ENCODE data around the gene FBXW4. TPM values are rescaled to one million over a fixed set of nuclear protein-coding genes. Genes with fewer than 3 reads are reported as not detected.
A peak's percentile ranks its signal among the peaks of the same experiment; 100 is the strongest.

FBXW4 gene
- total and polyA plus RNA-seq, 9 of the 15 experiments (the other 6 are each of a cell fraction or from before 2014, with no cell fraction given) = 1.0 to 10.6 (median 5.4) TPM

DNA sequence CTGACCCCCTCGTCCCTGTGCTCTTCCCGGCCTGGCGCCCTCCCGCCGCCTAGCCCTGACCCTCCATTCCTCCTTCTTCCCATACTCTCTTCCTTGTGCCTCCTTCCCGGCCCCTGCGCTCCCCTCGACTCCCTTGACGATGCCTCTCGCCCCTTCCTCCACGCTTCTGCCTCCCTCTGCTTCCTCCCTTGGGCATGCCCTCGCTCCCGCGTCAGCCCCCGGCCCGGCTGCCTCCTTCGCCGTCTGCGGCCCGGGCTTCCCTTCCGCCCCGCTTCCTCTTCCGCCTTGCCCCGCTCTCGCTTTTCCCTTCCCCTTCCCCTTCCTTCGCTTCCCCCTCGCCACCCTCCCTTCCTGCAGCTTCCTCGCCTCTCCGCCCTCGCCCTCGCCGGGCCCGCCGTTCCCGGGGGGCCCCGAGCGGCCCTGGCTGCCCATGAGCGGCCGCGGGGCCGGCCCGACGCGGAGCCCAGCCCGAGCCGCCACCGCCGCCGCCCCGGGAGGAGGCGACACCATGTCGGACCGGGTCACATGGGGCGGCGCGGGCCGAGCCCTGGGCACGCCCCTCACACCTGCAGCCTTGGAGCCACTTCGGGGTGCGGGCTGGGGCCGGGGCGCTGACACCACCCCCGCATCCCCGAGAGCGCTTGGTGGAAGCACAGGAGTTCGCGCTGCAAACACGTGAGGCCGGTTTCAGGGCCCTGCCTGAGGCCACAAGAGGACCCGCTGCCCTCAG lies at the start of gene FBXW4 (continued):
- TF ChIP-seq SRF (CRISPR knock-in tag; IDR thresholded peaks at IDR 0.05) (no peak), CXXC5 (CRISPR knock-in tag; IDR thresholded peaks at IDR 0.05) (peak; percentile 70), CBX3 (IDR thresholded peaks at IDR 0.05; ENCODE audit: borderline replicate concordance in 1 of 2, low read length in 2 of 2) (peak in 1 of 2 experiments; percentile 33; a peak in 1 of 3 replicates), NBN (IDR thresholded peaks at IDR 0.05; ENCODE audit: low read depth) (no peak), LCOR (CRISPR knock-in tag; IDR thresholded peaks at IDR 0.05) (0 out of 2 replicates have a peak, but pooled peaks have one; percentile 54), RAD51 (IDR thresholded peaks at IDR 0.05; ENCODE audit: borderline replicate concordance, low read depth) (peak; percentile 58), POLR2A (conservative IDR thresholded peaks at IDR 0.05) (peak; percentile 69), HCFC1 (IDR thresholded peaks at IDR 0.05; ENCODE audit: low read depth, low read length) (no peak)
- TF ChIP-seq, protein P1, sequence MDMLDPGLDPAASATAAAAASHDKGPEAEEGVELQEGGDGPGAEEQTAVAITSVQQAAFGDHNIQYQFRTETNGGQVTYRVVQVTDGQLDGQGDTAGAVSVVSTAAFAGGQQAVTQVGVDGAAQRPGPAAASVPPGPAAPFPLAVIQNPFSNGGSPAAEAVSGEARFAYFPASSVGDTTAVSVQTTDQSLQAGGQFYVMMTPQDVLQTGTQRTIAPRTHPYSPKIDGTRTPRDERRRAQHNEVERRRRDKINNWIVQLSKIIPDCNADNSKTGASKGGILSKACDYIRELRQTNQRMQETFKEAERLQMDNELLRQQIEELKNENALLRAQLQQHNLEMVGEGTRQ (CRISPR knock-in tag; IDR thresholded peaks at IDR 0.05) = peak; percentile 87
- TF ChIP-seq, protein P2, sequence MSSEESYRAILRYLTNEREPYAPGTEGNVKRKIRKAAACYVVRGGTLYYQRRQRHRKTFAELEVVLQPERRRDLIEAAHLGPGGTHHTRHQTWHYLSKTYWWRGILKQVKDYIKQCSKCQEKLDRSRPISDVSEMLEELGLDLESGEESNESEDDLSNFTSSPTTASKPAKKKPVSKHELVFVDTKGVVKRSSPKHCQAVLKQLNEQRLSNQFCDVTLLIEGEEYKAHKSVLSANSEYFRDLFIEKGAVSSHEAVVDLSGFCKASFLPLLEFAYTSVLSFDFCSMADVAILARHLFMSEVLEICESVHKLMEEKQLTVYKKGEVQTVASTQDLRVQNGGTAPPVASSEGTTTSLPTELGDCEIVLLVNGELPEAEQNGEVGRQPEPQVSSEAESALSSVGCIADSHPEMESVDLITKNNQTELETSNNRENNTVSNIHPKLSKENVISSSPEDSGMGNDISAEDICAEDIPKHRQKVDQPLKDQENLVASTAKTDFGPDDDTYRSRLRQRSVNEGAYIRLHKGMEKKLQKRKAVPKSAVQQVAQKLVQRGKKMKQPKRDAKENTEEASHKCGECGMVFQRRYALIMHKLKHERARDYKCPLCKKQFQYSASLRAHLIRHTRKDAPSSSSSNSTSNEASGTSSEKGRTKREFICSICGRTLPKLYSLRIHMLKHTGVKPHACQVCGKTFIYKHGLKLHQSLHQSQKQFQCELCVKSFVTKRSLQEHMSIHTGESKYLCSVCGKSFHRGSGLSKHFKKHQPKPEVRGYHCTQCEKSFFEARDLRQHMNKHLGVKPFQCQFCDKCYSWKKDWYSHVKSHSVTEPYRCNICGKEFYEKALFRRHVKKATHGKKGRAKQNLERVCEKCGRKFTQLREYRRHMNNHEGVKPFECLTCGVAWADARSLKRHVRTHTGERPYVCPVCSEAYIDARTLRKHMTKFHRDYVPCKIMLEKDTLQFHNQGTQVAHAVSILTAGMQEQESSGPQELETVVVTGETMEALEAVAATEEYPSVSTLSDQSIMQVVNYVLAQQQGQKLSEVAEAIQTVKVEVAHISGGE (CRISPR knock-in tag; IDR thresholded peaks at IDR 0.05) = peak in 1 of 3 experiments; percentile 79; a peak in 3 of 6 replicates
- TF ChIP-seq, protein P3, sequence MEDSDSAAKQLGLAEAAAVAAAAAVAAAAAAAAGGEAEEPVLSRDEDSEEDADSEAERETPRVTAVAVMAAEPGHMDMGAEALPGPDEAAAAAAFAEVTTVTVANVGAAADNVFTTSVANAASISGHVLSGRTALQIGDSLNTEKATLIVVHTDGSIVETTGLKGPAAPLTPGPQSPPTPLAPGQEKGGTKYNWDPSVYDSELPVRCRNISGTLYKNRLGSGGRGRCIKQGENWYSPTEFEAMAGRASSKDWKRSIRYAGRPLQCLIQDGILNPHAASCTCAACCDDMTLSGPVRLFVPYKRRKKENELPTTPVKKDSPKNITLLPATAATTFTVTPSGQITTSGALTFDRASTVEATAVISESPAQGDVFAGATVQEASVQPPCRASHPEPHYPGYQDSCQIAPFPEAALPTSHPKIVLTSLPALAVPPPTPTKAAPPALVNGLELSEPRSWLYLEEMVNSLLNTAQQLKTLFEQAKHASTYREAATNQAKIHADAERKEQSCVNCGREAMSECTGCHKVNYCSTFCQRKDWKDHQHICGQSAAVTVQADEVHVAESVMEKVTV (CRISPR knock-in tag; IDR thresholded peaks at IDR 0.05) = no peak
- TF ChIP-seq, protein P4, sequence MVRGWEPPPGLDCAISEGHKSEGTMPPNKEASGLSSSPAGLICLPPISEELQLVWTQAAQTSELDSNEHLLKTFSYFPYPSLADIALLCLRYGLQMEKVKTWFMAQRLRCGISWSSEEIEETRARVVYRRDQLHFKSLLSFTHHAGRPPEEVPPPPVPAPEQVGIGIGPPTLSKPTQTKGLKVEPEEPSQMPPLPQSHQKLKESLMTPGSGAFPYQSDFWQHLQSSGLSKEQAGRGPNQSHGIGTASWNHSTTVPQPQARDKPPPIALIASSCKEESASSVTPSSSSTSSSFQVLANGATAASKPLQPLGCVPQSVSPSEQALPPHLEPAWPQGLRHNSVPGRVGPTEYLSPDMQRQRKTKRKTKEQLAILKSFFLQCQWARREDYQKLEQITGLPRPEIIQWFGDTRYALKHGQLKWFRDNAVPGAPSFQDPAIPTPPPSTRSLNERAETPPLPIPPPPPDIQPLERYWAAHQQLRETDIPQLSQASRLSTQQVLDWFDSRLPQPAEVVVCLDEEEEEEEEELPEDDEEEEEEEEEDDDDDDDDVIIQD (CRISPR knock-in tag; IDR thresholded peaks at IDR 0.05) = no peak
- TF ChIP-seq, protein P5, sequence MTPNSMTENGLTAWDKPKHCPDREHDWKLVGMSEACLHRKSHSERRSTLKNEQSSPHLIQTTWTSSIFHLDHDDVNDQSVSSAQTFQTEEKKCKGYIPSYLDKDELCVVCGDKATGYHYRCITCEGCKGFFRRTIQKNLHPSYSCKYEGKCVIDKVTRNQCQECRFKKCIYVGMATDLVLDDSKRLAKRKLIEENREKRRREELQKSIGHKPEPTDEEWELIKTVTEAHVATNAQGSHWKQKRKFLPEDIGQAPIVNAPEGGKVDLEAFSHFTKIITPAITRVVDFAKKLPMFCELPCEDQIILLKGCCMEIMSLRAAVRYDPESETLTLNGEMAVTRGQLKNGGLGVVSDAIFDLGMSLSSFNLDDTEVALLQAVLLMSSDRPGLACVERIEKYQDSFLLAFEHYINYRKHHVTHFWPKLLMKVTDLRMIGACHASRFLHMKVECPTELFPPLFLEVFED (CRISPR knock-in tag; conservative IDR thresholded peaks at IDR 0.05) = peak; percentile 89; the same call in 1 of the 2 replicates

All from K562 (cell line).